B cell (primary cell): Measurements from ENCODE around the gene LELP1. TPM values are rescaled to one million over a fixed set of nuclear protein-coding genes. Genes with fewer than 3 reads are reported as not detected.

Experiments
- ATAC-seq: fragments of 200-7000 bp; cut with Tn5 transposase; one replicate; pipeline ENCODE4 v1.10.0; 2021; ENCODE audit warnings: low read depth, mild to moderate bottlenecking, moderate number of reproducible peaks, moderate library complexity
- CTCF ChIA-PET: fragments of 350-600 bp; sonication (Branson Sonifier 250); formaldehyde crosslinking; loops from one replicate; lab custom pipeline; 2021; ENCODE audit warnings: antibody characterized with exemption, inconsistent platforms; lab: Charles Lee
- POLR2A ChIA-PET: fragments of 350-600 bp; sonication (Branson Sonifier 250); formaldehyde crosslinking; loops from one replicate; lab custom pipeline; 2021; ENCODE audit warnings: antibody characterized with exemption; lab: Charles Lee
- DNase-seq: peaks from one replicate; pipeline ENCODE4 v3.0.0; 2013
- H2AFZ ChIP-seq: 2 replicates; pipeline ENCODE4 v1.6.1; 2012; ENCODE audit warnings: mild to moderate bottlenecking, low read depth, low read length; ENCODE audit not compliant: insufficient read depth, poor library complexity, severe bottlenecking
- H3K27ac ChIP-seq, 2 donors: 1 replicate in 1 of 2; 2 replicates in 1 of 2; pipeline ENCODE4 v1.5.1; 2012 to 2013; ENCODE audit warnings: low read length in 2 of 2, mild to moderate bottlenecking in 2 of 2, moderate library complexity in 1 of 2
- H3K27me3 ChIP-seq, 4 experiments: fragments of 200-600 bp in 1 of 4; sonication (generic) in 1 of 4; replicated peaks in 1 of 4; 1 replicate in 2 of 4; 2 replicates in 2 of 4; pipeline versions ENCODE4 v1.6.1 to v1.7.0; 2013 to 2016; ENCODE audit warnings: low read length in 3 of 4, mild to moderate bottlenecking in 2 of 4, mixed read lengths in 1 of 4, moderate library complexity in 1 of 4; ENCODE audit not compliant: insufficient read depth in 4 of 4, control insufficient read depth in 3 of 4; ENCODE audit errors: control extremely low read depth in 1 of 4
- H3K36me3 ChIP-seq, 2 experiments: replicated peaks in 1 of 2; 1 replicate in 1 of 2; 2 replicates in 1 of 2; pipeline versions ENCODE4 v1.6.1 to v1.7.1; 2013; ENCODE audit warnings: low read length in 1 of 2; ENCODE audit not compliant: insufficient read depth in 2 of 2, control insufficient read depth in 1 of 2; ENCODE audit errors: control extremely low read depth in 1 of 2, extremely low read depth in 1 of 2
- H3K4me1 ChIP-seq, 2 donors: fragments of 200-600 bp in 1 of 2; sonication (generic) in 1 of 2; 1 replicate in 1 of 2; 2 replicates in 1 of 2; pipeline versions ENCODE4 v1.5.1 to v1.6.1; 2013 to 2017; ENCODE audit warnings: low read length in 2 of 2; ENCODE audit not compliant: control insufficient read depth in 2 of 2, insufficient read depth in 2 of 2
- H3K4me2 ChIP-seq: replicated peaks from 2 replicates; pipeline ENCODE3; 2012; ENCODE audit warnings: mild to moderate bottlenecking, low read depth, low read length; ENCODE audit not compliant: poor library complexity, severe bottlenecking
- H3K4me3 ChIP-seq, 5 experiments: fragments of 200-600 bp in 1 of 5; sonication (generic) in 1 of 5; 1 replicate in 3 of 5; 2 replicates in 2 of 5; pipeline versions ENCODE4 v1.5.1 to v1.7.0; 2011 to 2016; ENCODE audit warnings: low read length in 4 of 5, mild to moderate bottlenecking in 4 of 5, low read depth in 2 of 5, control low read depth in 1 of 5, moderate library complexity in 1 of 5; ENCODE audit not compliant: insufficient read depth in 1 of 5; ENCODE audit errors: control extremely low read depth in 1 of 5, extremely low read depth in 1 of 5
- H3K79me2 ChIP-seq: fragments of 200-600 bp; sonication (generic); one replicate; pipeline ENCODE4 v1.6.0; 2016; ENCODE audit warnings: low read length; ENCODE audit not compliant: control insufficient read depth, insufficient read depth
- H3K9ac ChIP-seq: fragments of 200-600 bp; sonication (generic); 2 replicates; pipeline ENCODE4 v1.6.1; 2017; ENCODE audit warnings: mild to moderate bottlenecking, low read length, moderate library complexity
- H3K9me3 ChIP-seq, 3 donors: one replicate each; pipeline versions ENCODE4 v1.6.1 to v1.7.1; 2013; ENCODE audit warnings: low read length in 2 of 3; ENCODE audit not compliant: control insufficient read depth in 2 of 3, insufficient read depth in 1 of 3; ENCODE audit errors: control extremely low read depth in 1 of 3
- H4K20me1 ChIP-seq: 2 replicates; pipeline ENCODE4 v1.6.0; 2012; ENCODE audit warnings: mild to moderate bottlenecking, low read length; ENCODE audit not compliant: insufficient read depth, control insufficient read depth, poor library complexity, severe bottlenecking
- H3K27ac Mint-ChIP-seq: one replicate; pipeline ENCODE4 v1.8.0; 2021; ENCODE audit warnings: mixed read lengths
- H3K27me3 Mint-ChIP-seq: one replicate; pipeline ENCODE4 v1.8.0; 2021; ENCODE audit warnings: mixed read lengths
- H3K4me1 Mint-ChIP-seq: one replicate; pipeline ENCODE4 v1.8.0; 2021; ENCODE audit warnings: mixed read lengths
- H3K4me3 Mint-ChIP-seq: one replicate; pipeline ENCODE4 v1.8.0; 2021; ENCODE audit warnings: mixed read lengths
- H3K9me3 Mint-ChIP-seq: one replicate; pipeline ENCODE4 v1.8.0; 2022; ENCODE audit warnings: mixed read lengths; ENCODE audit not compliant: insufficient read depth
- EZH2 ChIP-seq: IDR thresholded peaks from 2 replicates; pipeline ENCODE4 v1.6.1; 2012; ENCODE audit warnings: borderline replicate concordance, low read depth, mild to moderate bottlenecking, moderate library complexity, low read length; ENCODE audit not compliant: insufficient read depth, poor library complexity, severe bottlenecking
- WGBS: methylation state at CpG from one replicate; pipeline ENCODE4 v1.1.5; 2013; ENCODE audit warnings: missing lambda C conversion rate; ENCODE audit not compliant: insufficient coverage; 5-methylcytosine and 5-hydroxymethylcytosine counted together
- intact Hi-C: fragments of 100-400 bp; cut with micrococcal nuclease; formaldehyde crosslinking; loops from one replicate; pipeline ENCODE4 v1.10.0; 2022
- polyA plus RNA-seq: library from polyadenylated mRNA; depleted of rRNA; stranded (reverse); fragments of >200 nt; gene quantifications from 2 replicates; pipeline ENCODE4 v1.2.3, GENCODE V29; 2012
- total RNA-seq, 2 donors: library from RNA; stranded (reverse); fragments of 120-200 nt in 1 of 2; gene quantifications; 1 replicate in 1 of 2; 2 replicates in 1 of 2; pipeline versions ENCODE4 v1.2.3 to v1.2.4, GENCODE V29; 2013 to 2022
- TF ChIP-seq, protein P1 (sequence below): fragments of 200-600 bp; IDR thresholded peaks from one replicate; pipeline ENCODE4 v1.8.0; 2022; ENCODE audit warnings: antibody characterized with exemption, mild to moderate bottlenecking

LELP1 gene
- total and polyA plus RNA-seq, 2 donors (not counting 1 experiment from before 2014, with no cell fraction given): not detected

DNA sequence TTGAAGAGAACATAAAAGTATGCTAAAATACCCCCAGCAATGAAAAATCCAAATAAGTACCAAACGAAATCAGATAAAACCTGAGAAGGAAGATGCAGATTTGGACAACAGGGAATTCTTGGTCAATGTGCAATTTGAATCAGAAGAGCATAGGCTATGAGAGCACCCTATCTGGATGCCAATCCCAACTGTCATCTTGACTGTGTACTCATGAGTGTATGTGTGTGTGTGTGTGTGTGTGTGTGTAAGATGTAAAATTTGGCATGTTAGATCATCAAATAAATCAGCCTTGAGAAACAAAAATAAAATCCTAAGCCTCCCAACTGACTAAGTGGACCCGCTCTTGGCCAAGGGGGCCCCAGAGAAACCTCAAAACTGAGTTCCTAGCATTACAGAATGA is 34.5 kb upstream of the LELP1 start:
- no peak overlapping the region for H3K4me2 ChIP-seq
- TF ChIP-seq, protein P1, sequence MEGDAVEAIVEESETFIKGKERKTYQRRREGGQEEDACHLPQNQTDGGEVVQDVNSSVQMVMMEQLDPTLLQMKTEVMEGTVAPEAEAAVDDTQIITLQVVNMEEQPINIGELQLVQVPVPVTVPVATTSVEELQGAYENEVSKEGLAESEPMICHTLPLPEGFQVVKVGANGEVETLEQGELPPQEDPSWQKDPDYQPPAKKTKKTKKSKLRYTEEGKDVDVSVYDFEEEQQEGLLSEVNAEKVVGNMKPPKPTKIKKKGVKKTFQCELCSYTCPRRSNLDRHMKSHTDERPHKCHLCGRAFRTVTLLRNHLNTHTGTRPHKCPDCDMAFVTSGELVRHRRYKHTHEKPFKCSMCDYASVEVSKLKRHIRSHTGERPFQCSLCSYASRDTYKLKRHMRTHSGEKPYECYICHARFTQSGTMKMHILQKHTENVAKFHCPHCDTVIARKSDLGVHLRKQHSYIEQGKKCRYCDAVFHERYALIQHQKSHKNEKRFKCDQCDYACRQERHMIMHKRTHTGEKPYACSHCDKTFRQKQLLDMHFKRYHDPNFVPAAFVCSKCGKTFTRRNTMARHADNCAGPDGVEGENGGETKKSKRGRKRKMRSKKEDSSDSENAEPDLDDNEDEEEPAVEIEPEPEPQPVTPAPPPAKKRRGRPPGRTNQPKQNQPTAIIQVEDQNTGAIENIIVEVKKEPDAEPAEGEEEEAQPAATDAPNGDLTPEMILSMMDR: no peak
- TF ChIP-seq EZH2: no peak

DNA sequence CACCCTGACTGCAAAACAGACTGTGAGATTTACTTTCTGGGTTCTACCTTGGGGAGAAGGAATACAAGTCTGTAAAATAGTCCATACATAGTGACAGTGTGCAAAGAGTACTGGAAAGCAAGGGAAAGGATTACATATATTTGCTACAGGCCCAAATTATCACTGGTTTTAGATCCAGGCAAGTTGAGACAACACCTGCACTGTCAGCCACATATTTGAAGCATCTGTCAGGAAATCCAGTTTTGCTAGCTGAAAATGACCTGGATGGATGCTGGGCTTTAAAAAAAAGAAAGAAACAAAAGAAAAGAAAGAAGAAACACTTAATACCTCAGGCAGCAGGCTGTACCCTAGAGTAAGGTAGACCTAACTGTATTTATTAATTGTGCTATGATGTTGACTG is 28.6 kb upstream of the LELP1 start:
- CTCF ChIA-PET: no interaction called here
- POLR2A ChIA-PET: no interaction called here
- no peak overlapping the region for H2AFZ ChIP-seq

More for the DNA sequence above, 34.5 kb upstream of the LELP1 start:
- no peak overlapping the region for H2AFZ ChIP-seq
- no peaks in the 10 kb centered on the region for H3K79me2 ChIP-seq
- DNase-seq (no peak), ATAC-seq (no peak)
- no peak overlapping the region for H3K4me3 ChIP-seq
- no peak overlapping the region for H3K27ac ChIP-seq
- ChIA-PET CTCF (no interaction called here), POLR2A (no interaction called here)
- H3K4me1 ChIP-seq: no peaks in the 10 kb centered on the region
- peaks cover 0 to 6% (median 2%) of the 10 kb centered on the region in 4 experiments for H3K27me3 ChIP-seq
- no peaks in the 10 kb centered on the region for H3K36me3 ChIP-seq
- intact Hi-C loops: no loop called here
- no peaks in the 10 kb centered on the region for H3K9me3 ChIP-seq
- Mint-ChIP-seq H3K27ac (no peak overlapping the region), H3K4me3 (no peak overlapping the region), H3K27me3 (peaks cover 42% of the 10 kb centered on the region), H3K4me1 (no peaks in the 10 kb centered on the region), H3K9me3 (no peaks in the 10 kb centered on the region)
- no CpG with 5 or more reads among the region's 2 CpGs for WGBS
- no peak overlapping the region for H3K9ac ChIP-seq
- no peaks in the 10 kb centered on the region for H4K20me1 ChIP-seq

More for the DNA sequence above, 28.6 kb upstream of the LELP1 start:
- Histone ChIP-seq H3K9me3 (no peaks in the 10 kb centered on the region), H3K4me1 (no peaks in the 10 kb centered on the region), H3K36me3 (no peaks in the 10 kb centered on the region), H3K4me2 (no peak overlapping the region), H3K9ac (no peak overlapping the region), H3K79me2 (no peaks in the 10 kb centered on the region), H4K20me1 (no peaks in the 10 kb centered on the region), H3K27me3 (peaks cover 0 to 7% (median 0%) of the 10 kb centered on the region in 4 experiments), H3K27ac (no peak overlapping the region), H3K4me3 (no peak overlapping the region)
- Mint-ChIP-seq H3K27me3 (peaks cover 31% of the 10 kb centered on the region), H3K4me3 (no peak overlapping the region), H3K9me3 (no peaks in the 10 kb centered on the region), H3K4me1 (no peaks in the 10 kb centered on the region), H3K27ac (no peak overlapping the region)
- DNase-seq: no peak
- TF ChIP-seq EZH2: no peak
- TF ChIP-seq, protein P1: no peak
- intact Hi-C loops: no loop called here
- no peak for ATAC-seq
